LHCN-M2 (cell line): ENCODE data around the gene NTRK3. TPM values are rescaled to one million over a fixed set of nuclear protein-coding genes. Genes with fewer than 3 reads are reported as not detected.

ENCODE experiments used
- DNase-seq: peaks from one replicate; pipeline ENCODE4 v3.0.0-alpha.2; 2012; ENCODE audit warnings: low read depth
- total RNA-seq: library from RNA; depleted of rRNA; stranded (reverse); fragments of >200 nt; gene quantifications from 2 replicates; pipeline ENCODE4 v1.2.3, GENCODE V29; 2014

The NTRK3 gene
- total RNA-seq, 1 experiment from 2014 or later = 0.23 TPM

DNA sequence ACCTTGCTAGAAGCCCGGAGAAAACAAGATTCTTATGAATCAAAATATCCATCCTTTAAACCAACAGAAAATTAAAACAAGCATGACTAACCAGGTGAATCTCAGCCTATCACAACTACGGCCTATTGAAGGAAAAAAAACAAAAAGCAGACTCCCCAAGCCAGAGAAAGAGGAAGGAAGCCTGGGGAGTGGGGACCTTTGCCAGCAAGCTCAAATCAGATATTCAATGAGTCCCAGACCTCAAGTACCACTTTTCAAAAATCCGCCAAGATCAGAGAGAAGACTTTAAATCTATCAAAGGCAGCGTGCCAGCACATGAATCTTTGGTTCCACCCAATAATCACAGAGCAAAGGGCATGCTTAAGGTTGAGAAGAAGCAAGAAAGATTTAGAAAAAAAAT, 253.8 kb downstream of the NTRK3 start:
- no peak for DNase-seq

DNA sequence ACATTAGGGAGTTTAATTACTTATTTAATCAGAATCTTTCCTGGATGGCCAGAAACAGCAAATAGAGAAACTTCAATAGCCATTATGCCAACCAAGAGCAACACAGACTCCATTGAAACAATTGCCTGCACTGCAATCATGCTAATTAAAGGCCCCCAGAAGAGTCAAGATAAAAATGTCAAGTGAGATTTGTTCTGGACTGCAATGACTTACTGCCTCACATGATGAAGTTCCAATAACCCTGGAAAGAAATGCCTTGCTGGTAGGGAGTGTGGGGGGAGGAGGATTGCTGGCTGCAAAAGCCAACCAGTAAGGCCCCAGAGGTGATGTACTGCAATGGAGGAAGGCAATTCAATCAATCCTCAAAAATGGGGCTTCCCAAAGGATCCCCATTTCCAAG, 257.9 kb downstream of the NTRK3 start:
- DNase-seq = no peak

DNA sequence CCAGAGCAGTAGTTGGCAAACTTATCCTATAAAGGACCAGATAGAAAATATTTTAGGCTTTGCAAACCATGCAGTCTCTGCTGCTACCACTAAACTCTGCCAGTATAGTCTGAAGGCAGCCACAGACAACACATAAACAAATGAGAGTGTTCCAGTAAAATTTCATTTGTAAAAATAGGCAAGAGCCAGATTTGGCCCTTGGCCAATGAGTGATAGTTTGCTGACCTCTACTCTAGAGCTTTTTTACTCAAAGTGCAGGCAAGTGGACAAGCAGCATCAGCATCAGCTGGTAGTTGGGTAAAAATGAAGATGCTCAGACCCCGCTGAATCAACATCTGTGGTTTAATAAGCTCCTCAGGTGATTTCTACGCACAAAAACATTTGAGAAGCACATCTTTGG, 269.8 kb downstream of the NTRK3 start:
- no peak for DNase-seq

DNA sequence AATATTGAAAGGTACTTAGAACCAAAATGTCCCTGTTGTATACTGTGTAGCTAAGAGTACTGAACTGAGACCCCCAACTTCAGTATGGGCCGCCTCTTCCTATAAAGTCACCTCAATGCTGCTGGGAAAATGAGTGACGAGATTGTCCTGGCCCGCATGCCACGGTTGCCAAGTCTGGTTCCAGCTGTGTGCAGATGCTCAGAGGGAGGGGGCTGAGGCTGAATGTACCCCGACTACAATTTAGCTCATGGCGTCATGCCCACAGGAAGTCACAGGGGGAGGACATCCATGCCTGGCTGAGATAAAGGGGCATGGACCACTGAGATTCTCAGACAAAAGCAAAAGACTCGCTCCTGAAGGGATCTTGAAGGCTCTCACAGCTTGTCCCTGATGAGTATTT, 271.1 kb downstream of the NTRK3 start:
- no peak for DNase-seq

DNA sequence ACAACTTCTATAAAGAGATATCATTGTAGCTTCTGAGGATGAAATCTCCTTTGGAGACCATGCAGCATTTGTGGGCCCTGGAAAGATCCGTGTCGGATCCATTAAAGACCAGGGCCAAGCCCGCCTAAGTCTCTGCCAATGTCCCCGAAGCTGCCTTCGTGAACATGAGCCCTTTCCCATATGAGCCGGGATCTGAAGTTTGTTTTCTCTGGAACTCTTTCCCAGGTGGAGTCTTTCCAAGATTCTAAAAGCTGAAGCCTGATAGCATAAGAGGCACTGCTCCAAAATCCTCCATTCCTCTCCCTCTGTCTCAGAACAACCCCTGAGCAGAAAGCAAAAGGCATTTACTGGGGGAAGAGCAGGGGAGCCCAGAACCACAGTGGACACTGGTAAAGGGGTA, 274.6 kb downstream of the NTRK3 start:
- DNase-seq = no peak

DNA sequence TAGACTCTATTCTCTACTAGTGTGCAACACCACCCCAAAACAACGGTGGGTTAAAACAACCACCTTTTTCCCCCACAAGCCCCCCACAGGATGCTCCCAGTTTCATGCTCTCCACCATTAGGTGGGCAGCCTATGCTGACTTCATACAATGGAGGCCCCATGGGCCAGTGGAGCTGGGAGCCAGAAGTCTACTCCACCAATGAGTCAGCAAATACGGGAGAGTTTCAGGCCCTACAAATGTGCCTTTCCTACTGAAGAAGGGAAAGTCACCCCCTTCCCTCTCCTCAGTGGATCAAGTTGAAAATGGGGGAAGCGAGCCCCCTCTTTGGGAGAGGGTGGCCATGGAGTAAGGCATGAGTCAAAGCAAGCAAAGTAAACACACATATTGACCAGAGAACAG, 278.6 kb downstream of the NTRK3 start:
- DNase-seq = no peak

DNA sequence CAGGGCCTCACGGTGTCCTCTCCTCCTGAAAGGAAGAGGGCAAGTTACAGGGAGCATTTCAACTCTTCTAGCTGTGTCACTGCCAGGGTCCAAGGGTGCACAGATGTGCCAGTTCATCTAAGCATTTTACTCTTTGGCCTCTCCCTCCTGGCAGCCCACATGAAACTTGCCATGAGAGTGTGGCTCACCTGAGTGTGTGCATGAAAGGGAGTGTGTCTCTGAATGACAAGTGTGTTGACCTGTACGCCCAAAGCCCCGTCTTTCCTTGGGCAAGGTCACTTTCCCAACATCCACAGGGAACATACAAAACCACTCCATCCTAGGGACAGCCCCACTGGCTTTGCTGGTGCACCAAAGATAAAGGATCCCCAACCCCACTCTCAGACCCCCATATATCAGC, 280.0 kb downstream of the NTRK3 start:
- no peak for DNase-seq

DNA sequence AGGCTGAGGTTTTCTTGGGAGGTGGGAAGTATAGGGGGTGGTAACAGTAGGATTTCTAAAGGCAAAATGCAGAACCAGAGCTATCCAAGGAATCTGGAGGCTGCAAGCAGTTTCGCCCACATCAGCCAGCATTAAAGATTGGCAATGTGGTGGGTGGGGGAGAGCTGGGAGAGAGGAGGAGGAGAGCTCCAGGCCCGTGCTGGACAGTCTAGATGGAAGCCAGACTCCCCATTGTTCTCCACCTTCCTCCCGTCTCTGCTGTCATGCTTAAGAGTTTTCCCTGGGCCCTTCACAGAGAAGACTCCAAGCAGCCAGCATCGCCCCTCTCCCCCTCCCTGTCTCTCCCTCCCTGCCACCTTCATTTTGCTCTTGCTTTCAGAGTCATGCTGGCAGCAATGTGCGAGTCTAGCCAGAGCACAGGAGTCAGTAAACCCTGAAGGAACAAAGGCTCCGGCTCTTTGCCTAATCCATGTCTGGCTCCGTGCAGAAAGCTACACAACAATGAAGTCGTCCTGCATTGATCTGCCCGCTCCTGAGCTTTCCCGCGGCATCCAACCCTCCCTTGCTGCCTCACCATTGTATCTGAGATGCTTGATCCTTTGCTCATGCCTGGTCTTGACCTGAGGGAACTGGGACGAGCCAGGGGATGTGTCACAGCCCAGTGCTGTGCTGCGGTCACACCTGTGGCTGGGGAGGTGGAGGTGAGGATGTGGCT, 282.9 kb downstream of the NTRK3 start:
- DNase-seq = no peak

DNA sequence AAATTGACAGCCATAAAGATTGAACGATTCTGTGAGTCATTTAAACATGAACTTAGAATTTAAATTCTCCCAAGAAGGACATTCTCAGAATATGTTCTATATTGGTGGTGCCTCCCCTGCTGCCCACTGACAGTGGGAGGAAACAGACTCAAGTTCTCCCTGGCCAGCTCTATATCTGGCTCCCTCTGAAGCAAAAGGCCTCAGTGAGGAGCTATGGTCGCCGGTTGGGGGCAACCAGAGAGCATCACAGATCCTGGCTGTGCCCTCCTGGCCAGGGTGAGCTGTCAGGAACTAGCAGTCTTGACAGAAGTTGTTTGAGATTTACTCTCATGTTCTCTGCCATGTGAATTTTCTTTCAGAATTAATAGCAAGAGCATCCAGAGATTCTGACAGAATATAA, 285.5 kb downstream of the NTRK3 start:
- no peak for DNase-seq

DNA sequence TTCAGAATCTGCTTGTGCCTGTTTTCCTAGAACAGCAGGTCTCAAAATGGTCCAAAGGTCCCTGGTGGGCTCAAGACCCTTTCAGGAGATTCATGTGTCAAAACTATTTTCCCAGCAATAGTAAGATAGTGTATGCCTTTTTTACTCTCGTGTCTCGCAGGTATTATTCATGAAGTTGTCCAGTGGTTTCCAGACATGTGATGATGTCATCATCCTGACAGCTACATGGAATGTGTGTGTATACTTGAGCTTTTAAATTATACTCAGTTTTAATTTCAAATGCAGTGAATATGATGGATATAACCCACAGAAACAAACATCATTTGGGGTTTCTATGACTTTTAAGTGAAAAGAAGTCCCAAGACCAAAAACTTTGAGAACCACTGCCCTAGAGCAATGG, 288.6 kb downstream of the NTRK3 start:
- no peak for DNase-seq

DNA sequence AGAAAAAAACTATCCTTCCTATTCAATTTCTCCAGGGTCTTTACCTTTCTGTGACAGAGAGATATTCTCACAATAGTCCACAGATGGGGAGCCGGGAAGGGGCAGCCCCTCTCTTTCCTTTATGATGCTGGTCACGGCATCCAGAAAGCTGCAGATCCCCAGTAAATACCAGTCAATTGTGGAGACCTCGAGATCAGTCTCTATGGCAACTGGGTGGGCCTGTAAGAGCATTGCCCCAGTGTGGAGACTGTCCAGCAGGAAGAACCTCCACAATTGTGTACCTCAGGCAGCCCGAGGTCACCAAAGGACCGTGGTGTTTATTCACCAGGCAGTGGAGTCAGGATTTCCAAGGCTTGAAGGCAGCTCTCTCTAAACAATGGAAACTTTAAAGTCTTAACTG, 291.2 kb downstream of the NTRK3 start:
- DNase-seq = no peak

DNA sequence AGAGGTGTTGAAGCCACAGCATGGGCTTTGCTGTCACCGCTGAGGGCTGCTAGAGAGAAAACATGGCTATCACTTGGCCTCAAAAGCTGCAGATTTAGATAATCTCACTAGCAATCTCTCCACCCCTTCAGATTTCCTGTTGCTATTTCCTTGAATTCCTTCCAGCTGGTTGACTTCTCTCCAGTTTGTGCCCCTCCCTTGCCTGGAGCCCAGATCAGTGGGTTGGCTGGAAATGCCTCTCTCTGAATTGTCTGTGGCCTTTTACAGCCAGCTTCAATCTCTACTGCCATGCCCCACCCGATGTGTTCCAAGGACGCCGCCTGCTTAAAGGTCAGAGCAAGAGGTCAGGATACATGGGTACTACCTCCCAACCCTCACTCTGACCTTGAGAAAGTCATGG, 294.1 kb downstream of the NTRK3 start:
- DNase-seq = no peak

DNA sequence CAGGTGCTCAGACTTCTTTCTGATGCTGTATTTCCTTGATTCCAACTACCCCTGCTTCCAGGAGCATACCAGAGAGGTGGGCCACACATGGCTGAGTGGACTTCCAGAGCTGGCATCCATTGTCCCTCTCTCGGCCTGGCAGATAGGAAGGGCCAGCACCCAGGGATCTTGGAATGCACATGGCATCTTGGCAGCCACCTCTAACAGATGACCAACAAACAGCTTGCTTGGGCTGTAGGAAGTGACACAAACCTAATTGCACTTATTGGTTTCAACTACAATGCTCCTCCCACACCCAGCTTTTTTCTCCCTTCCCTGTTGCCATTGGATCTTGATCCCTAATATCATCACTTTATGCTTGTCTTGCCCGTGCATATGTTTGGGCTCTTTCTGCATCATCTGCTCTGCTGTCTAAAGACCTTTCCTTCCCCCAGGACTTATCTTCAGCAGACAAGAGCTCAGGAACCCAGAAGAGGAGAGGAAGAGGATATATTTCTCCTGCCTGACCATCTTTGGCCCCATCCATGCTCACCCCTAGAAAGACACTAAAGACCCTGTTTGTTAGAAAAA, 294.6 kb downstream of the NTRK3 start:
- no peak for DNase-seq

DNA sequence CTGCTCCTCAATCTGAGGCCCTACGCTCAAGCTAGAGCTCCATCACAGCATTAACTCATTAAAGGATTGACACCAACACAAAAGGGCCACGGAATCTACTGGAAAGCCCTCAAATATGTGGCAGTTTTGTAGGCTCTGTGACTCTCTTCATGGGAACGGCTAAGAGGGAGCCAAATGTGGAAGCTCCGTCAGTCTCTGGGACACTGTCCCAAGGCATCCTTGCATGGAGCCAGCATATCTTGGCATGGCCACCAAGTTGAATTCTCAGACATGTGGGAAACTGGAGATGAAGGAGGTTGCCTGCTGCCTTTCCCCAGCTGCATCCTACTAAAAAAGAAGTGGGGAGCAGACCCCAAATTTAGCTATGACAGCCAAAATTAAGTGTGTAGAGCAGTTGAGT, 296.9 kb downstream of the NTRK3 start:
- no peak for DNase-seq

DNA sequence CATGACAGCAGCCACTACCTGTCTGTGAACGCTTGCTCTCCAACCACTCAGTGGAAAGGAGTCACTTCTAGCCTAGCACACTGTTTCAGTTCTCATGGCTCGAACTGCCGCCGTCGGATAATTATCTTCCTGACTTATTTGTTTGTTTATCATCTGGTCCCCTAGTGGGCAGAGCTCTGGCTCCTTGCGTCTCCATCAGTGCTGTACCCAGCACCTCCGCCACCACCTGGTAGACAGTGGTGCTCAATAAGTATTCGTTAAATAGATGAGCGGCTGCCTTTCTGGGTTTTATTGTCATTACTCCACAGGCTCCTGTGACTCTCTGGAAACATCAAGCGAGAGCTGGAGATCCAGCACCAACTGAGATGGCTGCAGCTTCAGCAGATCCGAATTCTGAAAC, 297.5 kb downstream of the NTRK3 start:
- no peak for DNase-seq

DNA sequence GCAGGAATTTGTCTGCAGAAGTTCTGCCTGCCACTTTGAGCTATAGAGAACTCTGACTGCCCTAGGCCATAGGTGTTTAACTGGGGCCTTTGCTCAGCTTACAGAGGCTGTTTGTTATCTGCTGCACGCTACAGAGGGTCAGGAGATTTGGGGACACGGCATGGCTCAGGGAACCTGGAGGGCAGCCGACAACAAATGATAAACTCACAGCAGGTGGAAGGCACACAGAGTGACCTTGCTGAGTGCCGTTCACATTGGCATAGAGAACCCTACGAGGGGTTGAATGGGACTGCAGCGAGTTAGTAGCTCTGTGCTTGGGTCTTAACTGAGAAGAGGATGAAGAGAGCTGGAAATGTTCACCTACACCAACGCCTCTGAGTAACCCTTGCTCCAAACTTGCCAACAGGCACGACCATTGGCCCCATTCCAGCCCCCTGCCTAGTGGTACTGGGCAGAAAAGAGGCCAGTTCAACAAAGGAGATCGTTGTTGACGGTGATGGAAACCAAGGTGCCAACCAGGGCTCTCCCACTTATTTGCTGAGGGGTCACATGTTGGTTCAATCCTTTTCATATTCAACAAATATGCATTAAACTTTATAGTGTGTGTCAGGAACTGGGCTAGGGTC, 301.1 kb downstream of the NTRK3 start:
- DNase-seq = no peak

DNA sequence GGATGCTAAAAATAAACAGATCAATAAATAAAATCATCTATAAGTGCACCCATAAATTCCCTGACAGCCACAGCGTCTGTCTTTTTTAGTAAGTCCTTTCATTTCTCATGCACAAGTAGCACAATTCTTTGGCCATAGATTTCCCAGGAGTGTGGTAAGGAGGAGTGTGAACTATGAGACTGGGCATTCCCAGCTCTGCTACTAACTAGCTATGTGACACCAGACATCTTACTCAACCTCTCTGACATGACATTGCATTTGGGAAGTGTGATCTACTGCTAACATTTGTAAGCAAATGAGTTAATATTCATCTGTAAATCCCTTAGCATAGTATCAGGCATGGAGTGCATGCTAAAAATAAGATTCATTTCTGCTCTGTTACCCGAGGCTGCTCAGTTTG, 301.7 kb downstream of the NTRK3 start:
- DNase-seq = no peak

DNA sequence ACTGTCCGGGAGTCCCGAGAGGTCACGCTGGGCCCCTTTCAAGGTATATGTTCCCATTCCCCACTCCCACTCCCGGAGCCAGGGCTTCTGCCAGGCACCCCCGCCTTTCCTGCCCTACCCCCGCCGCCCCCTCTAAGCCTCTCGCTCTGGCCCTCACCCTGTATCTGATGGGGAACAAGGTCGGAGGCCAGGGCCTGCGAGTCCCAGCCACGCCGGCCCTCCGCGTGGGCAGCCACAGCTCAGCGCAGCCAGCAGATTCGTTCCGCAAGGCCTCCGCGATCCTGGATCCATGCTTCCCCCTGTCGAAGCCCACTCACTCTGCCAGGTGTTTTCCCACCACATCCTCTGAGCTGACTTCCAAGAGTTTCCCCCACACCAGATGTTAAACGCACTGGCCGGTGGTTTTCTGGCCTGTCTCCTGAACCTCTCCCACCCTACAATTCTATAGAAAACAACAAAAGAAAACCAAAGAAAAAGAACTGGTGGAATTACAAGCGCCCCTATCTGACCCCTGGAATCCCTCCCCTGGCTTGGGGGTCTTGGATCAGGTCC, 303.7 kb downstream of the NTRK3 start:
- DNase-seq = no peak

DNA sequence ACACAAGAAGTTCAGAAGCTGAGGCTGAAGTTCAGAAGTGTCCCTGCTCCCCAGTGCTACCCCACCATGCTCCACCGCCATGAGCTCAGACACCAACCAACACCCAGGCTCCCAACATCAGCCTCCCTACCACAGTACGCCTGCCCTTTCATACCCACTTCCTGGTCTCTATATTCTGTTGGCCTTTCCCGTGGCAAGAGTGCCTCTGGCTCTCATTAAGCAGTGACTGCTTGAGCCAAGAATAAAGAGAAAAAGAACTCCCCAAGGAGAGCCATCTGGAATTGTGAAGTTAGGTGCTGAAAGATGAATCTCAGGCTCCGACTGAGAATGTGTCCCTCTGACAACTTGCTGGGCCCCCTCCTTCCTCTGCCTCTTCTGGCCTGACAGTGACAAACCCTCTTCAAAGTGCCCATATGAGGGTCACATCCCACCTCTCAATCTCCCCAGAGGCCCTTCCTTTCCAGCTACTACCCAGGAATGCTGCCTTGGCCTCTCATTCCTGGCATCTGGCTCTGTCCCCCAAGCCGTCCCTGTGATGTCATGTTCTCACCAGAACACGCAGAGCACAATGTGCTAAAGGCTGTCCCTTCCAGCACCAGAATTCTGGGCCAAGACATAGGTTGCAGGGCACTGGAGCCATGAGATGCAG, 306.8 kb downstream of the NTRK3 start:
- no peak for DNase-seq

DNA sequence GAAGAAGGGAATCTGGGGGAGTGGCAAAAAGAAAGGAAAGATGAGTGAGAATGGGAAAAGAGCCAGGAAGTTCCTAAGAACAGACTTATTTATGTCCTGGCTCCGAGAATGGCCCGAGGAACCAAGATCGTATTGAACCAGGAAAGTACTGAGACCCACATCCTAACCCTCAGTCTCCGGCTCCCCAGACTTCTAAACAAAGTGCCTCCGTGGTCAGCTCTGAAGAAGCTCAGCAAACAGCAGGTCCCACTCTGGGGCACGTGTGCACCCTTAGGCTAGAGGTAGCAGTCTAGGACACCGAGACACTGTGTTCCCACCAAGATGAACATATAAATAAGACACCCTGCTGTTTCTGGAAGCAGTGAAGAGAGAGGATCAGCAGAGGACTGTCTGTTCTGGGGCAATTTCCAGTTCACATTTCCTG, 307.4 kb downstream of the NTRK3 start:
- DNase-seq = no peak

DNA sequence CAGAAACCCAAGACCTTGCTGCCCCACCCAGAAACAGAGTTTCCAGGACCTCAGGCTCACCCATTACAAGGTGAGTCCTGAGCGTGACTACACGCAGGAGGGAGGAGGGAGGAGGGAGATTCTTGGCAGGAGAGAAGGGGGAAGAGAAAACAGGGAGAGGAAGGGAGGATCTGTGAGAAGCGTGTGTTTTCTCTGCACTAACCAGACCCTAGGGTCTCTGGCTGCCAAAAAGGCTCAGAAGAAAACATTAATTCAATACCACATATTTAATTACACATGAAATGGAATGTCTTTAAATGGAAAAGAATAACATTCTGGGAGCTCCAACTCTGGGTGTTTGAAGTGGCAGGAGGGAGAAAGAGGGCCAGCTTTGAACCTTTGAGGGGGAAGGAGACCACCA, 309.0 kb downstream of the NTRK3 start:
- DNase-seq = no peak

DNA sequence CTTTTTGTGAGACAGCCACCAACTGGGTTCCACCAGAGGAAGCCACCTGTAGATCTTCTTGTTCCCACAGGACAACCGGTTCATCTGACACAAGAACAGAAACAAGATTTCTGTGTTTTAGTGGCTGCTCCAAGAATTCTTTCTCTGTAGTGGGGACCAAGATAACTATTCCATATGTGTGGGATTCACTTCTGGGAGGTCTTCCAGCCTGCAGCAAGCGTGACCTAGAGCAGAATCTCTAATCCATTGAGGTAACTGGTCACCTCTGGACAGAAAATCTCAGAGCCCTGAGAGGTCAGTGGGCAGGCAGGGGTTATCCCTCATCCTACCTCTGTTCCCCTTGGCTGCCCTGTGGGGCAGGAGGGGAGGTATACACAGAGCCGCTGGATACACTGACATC, 311.3 kb downstream of the NTRK3 start:
- DNase-seq = no peak

DNA sequence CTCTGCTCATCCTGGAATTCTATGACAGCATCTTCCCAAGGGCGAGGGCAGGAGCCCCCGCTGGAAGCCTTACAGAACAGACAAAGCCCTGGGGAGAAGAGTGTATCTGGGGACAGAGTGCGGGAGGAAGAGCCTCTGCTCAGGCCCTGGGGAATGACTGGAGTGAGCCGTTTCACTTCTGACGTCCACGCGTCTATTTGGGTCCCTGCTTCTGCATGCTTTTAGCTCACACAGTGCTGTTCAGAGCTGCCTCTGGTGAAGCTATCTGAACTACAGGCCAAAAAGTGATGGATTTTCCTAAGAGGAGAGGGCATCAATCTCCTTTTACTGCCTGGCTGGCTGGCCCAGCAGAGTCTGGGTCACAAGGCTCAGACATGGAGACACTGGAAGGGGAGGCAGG, 311.8 kb downstream of the NTRK3 start:
- no peak for DNase-seq
